GM18909 (cell line): ENCODE measurements around the gene CAMK1G.
A peak's percentile ranks its signal among the peaks of the same experiment; 100 is the strongest.

Experiments
- ATAC-seq: cut with Tn5 transposase; IDR thresholded peaks from one replicate; pipeline ENCODE4 v1.9.1; 2021; ENCODE audit warnings: mild to moderate bottlenecking; ENCODE audit not compliant: unreplicated experiment, poor library complexity

CAMK1G gene

GRCh38 chr1:209561532-209561931, 22.0 kb upstream of the CAMK1G start:
- ATAC-seq = no peak

GRCh38 chr1:209564849-209565248, 18.7 kb upstream of the CAMK1G start:
- no peak for ATAC-seq

- ATAC-seq = peak; percentile 87
These were observed 17.5 kb upstream of the CAMK1G start for GRCh38 chr1:209565759-209566678.

- no peak for ATAC-seq
These were observed 15.8 kb upstream of the CAMK1G start for GRCh38 chr1:209567698-209568175.

- peak; percentile 62 for ATAC-seq
These were observed 13.9 kb upstream of the CAMK1G start for GRCh38 chr1:209569455-209570207.

GRCh38 chr1:209570743-209571142, 12.8 kb upstream of the CAMK1G start:
- no peak for ATAC-seq

- peak; percentile 68 for ATAC-seq
These were observed 6.9 kb upstream of the CAMK1G start for GRCh38 chr1:209576392-209577197.

- no peak for ATAC-seq
These were observed 6.2 kb upstream of the CAMK1G start for GRCh38 chr1:209577346-209577745.

GRCh38 chr1:209580577-209580976, 2.9 kb upstream of the CAMK1G start:
- no peak for ATAC-seq

GRCh38 chr1:209584231-209584672, 738 bp downstream of the CAMK1G start:
- ATAC-seq = no peak

- ATAC-seq = no peak
These were observed 1.7 kb downstream of the CAMK1G start for GRCh38 chr1:209585197-209585596.

- no peak for ATAC-seq
These were observed 2.2 kb downstream of the CAMK1G start for GRCh38 chr1:209585672-209586071.

GRCh38 chr1:209586221-209586740, 2.8 kb downstream of the CAMK1G start:
- ATAC-seq = no peak

- ATAC-seq = no peak
These were observed 4.3 kb downstream of the CAMK1G start for GRCh38 chr1:209587789-209588188.

- ATAC-seq = no peak
These were observed 5.9 kb downstream of the CAMK1G start for GRCh38 chr1:209589440-209589839.

GRCh38 chr1:209589863-209590262, 6.3 kb downstream of the CAMK1G start:
- ATAC-seq = no peak

- ATAC-seq = no peak
These were observed 6.9 kb downstream of the CAMK1G start for GRCh38 chr1:209590405-209590804.

- ATAC-seq = no peak
These were observed 10.2 kb downstream of the CAMK1G start for GRCh38 chr1:209593747-209594146.

- no peak for ATAC-seq
These were observed 10.9 kb downstream of the CAMK1G start for GRCh38 chr1:209594440-209594839.

GRCh38 chr1:209595028-209595427, 11.5 kb downstream of the CAMK1G start:
- no peak for ATAC-seq
